ENCODE data around the gene ECE1. TPM values are rescaled to one million over a fixed set of nuclear protein-coding genes. Genes with fewer than 3 reads are reported as not detected.
A peak's percentile ranks its signal among the peaks of the same experiment; 100 is the strongest.
"Not testable (repeated sequence)": the region's sequence is repeated elsewhere in the genome, so short reads cannot be mapped to it uniquely, and the experiment has no call there.

The ECE1 gene
- total and polyA plus RNA-seq, 2 donors = 17.8 to 34.2 TPM

- Histone ChIP-seq H3K27me3 (ENCODE audit: control insufficient read depth in 2 of 2, insufficient read depth in 1 of 2, low read length in 1 of 2) (no peaks in the 10 kb centered on the region), H3K9me3 (ENCODE audit: control insufficient read depth in 2 of 2, insufficient read depth in 1 of 2, low read length in 1 of 2) (no peaks in the 10 kb centered on the region), H3K4me3 (ENCODE audit: low read length in 2 of 2) (no peak overlapping the region), H3K27ac (ENCODE audit: low read depth in 1 of 2, low read length in 1 of 2) (no peak overlapping the region), H3K4me1 (ENCODE audit: control insufficient read depth in 2 of 2, insufficient read depth in 2 of 2, low read length in 2 of 2) (no peaks in the 10 kb centered on the region), H3K36me3 (ENCODE audit: control insufficient read depth in 2 of 2, insufficient read depth in 2 of 2, low read length in 1 of 2) (peaks cover 33 to 46% of the 10 kb centered on the region in 2 donors)
- DNase-seq (ENCODE audit: low read depth in 6 of 9, low spot score in 9 of 9) = no peak
- WGBS = 99% methylated on average over 25 of the region's 25 CpGs
Measured at GRCh38 chr1:21236178-21236577, 54.1 kb downstream of the ECE1 start.

DNA sequence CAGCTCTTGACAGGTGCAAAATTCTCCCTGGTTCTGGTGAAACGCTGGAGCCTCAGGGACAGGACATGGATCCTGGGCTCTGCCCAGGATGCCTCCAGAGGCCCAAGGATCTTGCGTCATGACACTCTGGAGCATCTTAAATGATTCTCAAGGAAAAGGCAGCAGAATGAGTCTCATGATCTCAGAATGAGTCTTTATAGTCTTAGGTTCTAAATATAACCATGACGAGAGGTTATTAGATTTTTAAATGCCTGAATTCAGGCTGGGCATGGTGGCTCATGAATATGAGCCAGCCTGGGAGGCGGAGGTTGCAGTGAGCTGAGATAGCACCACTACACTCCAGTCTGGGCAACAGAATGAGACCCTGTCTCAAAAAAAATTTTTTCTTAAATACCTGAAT is 55.5 kb downstream of the ECE1 start:
- H3K4me3 ChIP-seq (ENCODE audit: low read length in 2 of 2) = no peak overlapping the region
- no peaks in the 10 kb centered on the region for H3K27me3 ChIP-seq (ENCODE audit: control insufficient read depth in 2 of 2, insufficient read depth in 1 of 2, low read length in 1 of 2)
- no peak overlapping the region for H3K27ac ChIP-seq (ENCODE audit: low read depth in 1 of 2, low read length in 1 of 2)
- no peaks in the 10 kb centered on the region for H3K9me3 ChIP-seq (ENCODE audit: control insufficient read depth in 2 of 2, insufficient read depth in 1 of 2, low read length in 1 of 2)
- H3K4me1 ChIP-seq (ENCODE audit: control insufficient read depth in 2 of 2, insufficient read depth in 2 of 2, low read length in 2 of 2) = no peaks in the 10 kb centered on the region
- 97% methylated on average over 4 of the region's 4 CpGs for WGBS
- H3K36me3 ChIP-seq (ENCODE audit: control insufficient read depth in 2 of 2, insufficient read depth in 2 of 2, low read length in 1 of 2) = peaks cover 33 to 46% of the 10 kb centered on the region in 2 donors
- no peak for DNase-seq (ENCODE audit: low read depth in 6 of 9, low spot score in 9 of 9)

DNA sequence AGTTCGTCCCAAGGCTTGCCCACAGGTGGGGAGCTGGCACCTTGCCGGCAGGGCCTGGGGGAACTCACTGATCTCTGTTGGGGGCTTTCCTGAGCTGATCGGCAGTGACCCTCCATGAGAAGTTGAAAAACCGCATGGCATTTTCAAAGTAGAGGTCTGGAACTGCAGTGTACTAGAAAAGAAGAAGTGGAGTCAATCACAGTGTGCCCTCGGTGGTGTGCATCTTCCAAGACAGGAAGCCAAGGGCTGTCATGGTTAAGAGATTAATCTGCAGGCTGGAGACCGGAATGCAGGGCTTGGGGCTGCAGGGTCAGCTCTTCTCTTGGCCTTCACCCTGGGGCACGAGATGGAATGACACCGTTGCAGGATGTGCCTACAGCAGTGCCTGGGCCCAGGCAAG is 56.8 kb downstream of the ECE1 start:
- no peaks in the 10 kb centered on the region for H3K4me1 ChIP-seq (ENCODE audit: control insufficient read depth in 2 of 2, insufficient read depth in 2 of 2, low read length in 2 of 2)
- no peak overlapping the region for H3K4me3 ChIP-seq (ENCODE audit: low read length in 2 of 2)
- peaks cover 33 to 46% of the 10 kb centered on the region in 2 donors for H3K36me3 ChIP-seq (ENCODE audit: control insufficient read depth in 2 of 2, insufficient read depth in 2 of 2, low read length in 1 of 2)
- no peaks in the 10 kb centered on the region for H3K9me3 ChIP-seq (ENCODE audit: control insufficient read depth in 2 of 2, insufficient read depth in 1 of 2, low read length in 1 of 2)
- H3K27me3 ChIP-seq (ENCODE audit: control insufficient read depth in 2 of 2, insufficient read depth in 1 of 2, low read length in 1 of 2) = no peaks in the 10 kb centered on the region
- no peak overlapping the region for H3K27ac ChIP-seq (ENCODE audit: low read depth in 1 of 2, low read length in 1 of 2)
- WGBS = 43% methylated on average over 8 of the region's 8 CpGs
- DNase-seq (ENCODE audit: low read depth in 6 of 9, low spot score in 9 of 9) = no peak

DNA sequence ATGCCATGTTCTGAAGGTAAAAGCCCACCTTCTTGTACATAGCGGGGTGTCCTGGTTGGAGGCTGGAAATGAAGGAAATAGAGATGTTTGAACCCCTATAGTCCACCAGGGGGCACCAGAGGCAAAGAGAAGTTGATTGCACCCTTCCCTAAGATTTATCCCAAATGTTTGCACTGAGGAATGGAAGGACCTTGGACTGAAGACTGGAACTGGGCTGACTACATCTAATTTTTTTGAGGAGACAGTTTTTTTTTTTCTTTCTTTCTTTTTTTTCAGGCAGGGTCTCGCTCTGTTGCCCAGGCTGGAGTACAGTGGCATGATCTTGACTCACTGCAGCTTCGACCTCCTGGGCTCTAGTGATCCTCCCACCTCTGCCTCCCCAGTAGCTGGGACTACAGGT is 58.2 kb downstream of the ECE1 start:
- no peak overlapping the region for H3K27ac ChIP-seq (ENCODE audit: low read depth in 1 of 2, low read length in 1 of 2)
- WGBS = 88% methylated on average over 3 of the region's 3 CpGs
- no peaks in the 10 kb centered on the region for H3K9me3 ChIP-seq (ENCODE audit: control insufficient read depth in 2 of 2, insufficient read depth in 1 of 2, low read length in 1 of 2)
- H3K36me3 ChIP-seq (ENCODE audit: control insufficient read depth in 2 of 2, insufficient read depth in 2 of 2, low read length in 1 of 2) = peaks cover 30 to 40% of the 10 kb centered on the region in 2 donors
- no peaks in the 10 kb centered on the region for H3K4me1 ChIP-seq (ENCODE audit: control insufficient read depth in 2 of 2, insufficient read depth in 2 of 2, low read length in 2 of 2)
- DNase-seq (ENCODE audit: low read depth in 6 of 9, low spot score in 9 of 9) = peak in 6 of 9 donors; percentile 16 to 48 (median 37)
- H3K4me3 ChIP-seq (ENCODE audit: low read length in 2 of 2) = no peak overlapping the region
- H3K27me3 ChIP-seq (ENCODE audit: control insufficient read depth in 2 of 2, insufficient read depth in 1 of 2, low read length in 1 of 2) = no peaks in the 10 kb centered on the region

DNA sequence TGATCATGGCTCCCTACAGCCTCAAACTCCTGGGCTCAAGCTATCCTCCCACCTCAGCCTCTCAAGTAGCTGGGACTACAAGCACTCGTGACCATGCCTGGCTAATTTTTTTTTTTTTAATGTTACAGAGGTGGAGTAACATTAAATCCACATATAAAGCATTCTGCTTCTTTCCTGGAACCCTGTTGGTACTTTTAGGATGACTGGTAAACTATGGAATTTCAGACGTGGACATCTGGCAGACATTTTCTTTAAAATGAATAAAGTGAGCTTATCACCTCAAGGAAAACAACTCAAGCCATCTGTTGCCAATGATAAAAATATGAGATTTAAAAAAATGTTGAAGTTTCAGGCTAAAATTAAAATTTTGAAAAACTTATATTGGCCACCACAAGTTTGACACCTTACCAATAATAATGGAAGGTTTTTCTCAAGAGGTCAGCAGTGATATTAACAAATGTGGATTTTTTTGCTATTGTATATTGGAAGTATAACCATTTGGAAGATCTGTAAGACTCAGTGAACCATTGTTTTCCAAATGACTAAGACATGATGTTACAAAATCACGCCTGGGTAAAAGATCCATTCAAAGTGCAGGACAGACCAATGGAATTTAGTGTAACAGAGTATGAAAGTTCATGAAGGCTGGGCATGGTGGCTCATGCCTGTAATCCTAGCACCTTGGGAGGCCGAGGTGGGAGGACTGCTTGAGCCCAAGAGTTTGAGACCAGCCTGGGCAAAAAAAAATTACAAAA is 60.8 kb downstream of the ECE1 start:
- peaks cover 20 to 29% of the 10 kb centered on the region in 2 donors for H3K36me3 ChIP-seq (ENCODE audit: control insufficient read depth in 2 of 2, insufficient read depth in 2 of 2, low read length in 1 of 2)
- H3K4me3 ChIP-seq (ENCODE audit: low read length in 2 of 2) = no peak overlapping the region
- H3K27ac ChIP-seq (ENCODE audit: low read depth in 1 of 2, low read length in 1 of 2) = no peak overlapping the region
- no peaks in the 10 kb centered on the region for H3K9me3 ChIP-seq (ENCODE audit: control insufficient read depth in 2 of 2, insufficient read depth in 1 of 2, low read length in 1 of 2)
- no peaks in the 10 kb centered on the region for H3K4me1 ChIP-seq (ENCODE audit: control insufficient read depth in 2 of 2, insufficient read depth in 2 of 2, low read length in 2 of 2)
- WGBS = 94% methylated on average over 4 of the region's 4 CpGs
- DNase-seq (ENCODE audit: low read depth in 6 of 9, low spot score in 9 of 9) = no peak
- no peaks in the 10 kb centered on the region for H3K27me3 ChIP-seq (ENCODE audit: control insufficient read depth in 2 of 2, insufficient read depth in 1 of 2, low read length in 1 of 2)

DNA sequence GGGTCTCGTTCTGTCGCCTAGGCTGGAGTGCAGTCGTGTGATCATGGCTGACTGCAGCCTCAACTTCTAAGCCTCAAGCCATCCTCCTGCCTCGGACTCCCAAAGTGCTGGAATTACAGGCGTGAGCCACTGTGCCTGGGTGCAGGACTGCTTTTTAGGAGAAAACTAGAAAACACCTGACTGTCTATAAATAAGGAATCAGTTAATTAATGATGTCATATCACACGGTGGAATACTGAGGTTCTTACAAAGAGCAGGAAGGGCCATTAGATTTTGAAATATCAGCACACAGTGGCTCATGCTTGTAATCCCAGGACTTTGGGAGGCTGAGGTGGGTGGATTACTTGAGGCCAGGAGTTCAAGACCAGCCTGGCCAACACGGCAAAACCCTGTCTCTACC is 62.0 kb downstream of the ECE1 start:
- not testable (repeated sequence) for H3K4me1 ChIP-seq (ENCODE audit: control insufficient read depth in 2 of 2, insufficient read depth in 2 of 2, low read length in 2 of 2); H3K27ac ChIP-seq (ENCODE audit: low read depth in 1 of 2, low read length in 1 of 2); H3K27me3 ChIP-seq (ENCODE audit: control insufficient read depth in 2 of 2, insufficient read depth in 1 of 2, low read length in 1 of 2); H3K4me3 ChIP-seq (ENCODE audit: low read length in 2 of 2); H3K9me3 ChIP-seq (ENCODE audit: control insufficient read depth in 2 of 2, insufficient read depth in 1 of 2, low read length in 1 of 2); DNase-seq (ENCODE audit: low read depth in 6 of 9, low spot score in 9 of 9)
- peaks cover 22 to 24% of the 10 kb centered on the region in 2 donors for H3K36me3 ChIP-seq (ENCODE audit: control insufficient read depth in 2 of 2, insufficient read depth in 2 of 2, low read length in 1 of 2)
- WGBS = 97% methylated on average over 7 of the region's 7 CpGs

DNA sequence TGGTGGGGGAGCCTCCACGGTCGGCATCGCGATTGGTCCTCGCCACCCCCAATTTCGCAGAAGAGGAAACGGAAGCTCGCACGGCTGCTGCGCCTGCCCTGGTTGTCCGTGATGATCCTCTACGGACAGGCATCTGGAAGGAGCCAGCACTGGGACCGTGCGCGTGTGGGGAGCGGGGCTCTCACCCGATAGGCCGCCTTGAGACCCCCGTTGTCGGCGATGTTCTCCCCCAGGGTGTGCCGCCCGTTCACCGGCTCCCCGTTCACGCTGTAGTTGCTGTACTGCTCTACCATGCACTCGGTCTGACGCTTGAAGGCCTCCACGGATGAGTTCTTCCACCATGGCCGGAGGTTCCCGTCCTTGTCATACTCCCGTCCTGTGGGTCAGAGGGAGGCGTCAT is 65.2 kb downstream of the ECE1 start:
- DNase-seq (ENCODE audit: low read depth in 6 of 9, low spot score in 9 of 9) = no peak
- Histone ChIP-seq H3K9me3 (ENCODE audit: control insufficient read depth in 2 of 2, insufficient read depth in 1 of 2, low read length in 1 of 2) (no peaks in the 10 kb centered on the region), H3K27ac (ENCODE audit: low read depth in 1 of 2, low read length in 1 of 2) (no peak overlapping the region), H3K27me3 (ENCODE audit: control insufficient read depth in 2 of 2, insufficient read depth in 1 of 2, low read length in 1 of 2) (no peaks in the 10 kb centered on the region), H3K36me3 (ENCODE audit: control insufficient read depth in 2 of 2, insufficient read depth in 2 of 2, low read length in 1 of 2) (peaks cover 32 to 35% of the 10 kb centered on the region in 2 donors), H3K4me1 (ENCODE audit: control insufficient read depth in 2 of 2, insufficient read depth in 2 of 2, low read length in 2 of 2) (no peaks in the 10 kb centered on the region), H3K4me3 (ENCODE audit: low read length in 2 of 2) (no peak overlapping the region)
- 98% methylated on average over 33 of the region's 33 CpGs for WGBS

- H3K27me3 ChIP-seq (ENCODE audit: control insufficient read depth in 2 of 2, insufficient read depth in 1 of 2, low read length in 1 of 2) = no peaks in the 10 kb centered on the region
- no peaks in the 10 kb centered on the region for H3K4me1 ChIP-seq (ENCODE audit: control insufficient read depth in 2 of 2, insufficient read depth in 2 of 2, low read length in 2 of 2)
- 84% methylated on average over 7 of the region's 7 CpGs for WGBS
- no peak for DNase-seq (ENCODE audit: low read depth in 6 of 9, low spot score in 9 of 9)
- no peak overlapping the region for H3K27ac ChIP-seq (ENCODE audit: low read depth in 1 of 2, low read length in 1 of 2)
- no peak overlapping the region for H3K4me3 ChIP-seq (ENCODE audit: low read length in 2 of 2)
- H3K36me3 ChIP-seq (ENCODE audit: control insufficient read depth in 2 of 2, insufficient read depth in 2 of 2, low read length in 1 of 2) = peaks cover 27 to 39% of the 10 kb centered on the region in 2 donors
- H3K9me3 ChIP-seq (ENCODE audit: control insufficient read depth in 2 of 2, insufficient read depth in 1 of 2, low read length in 1 of 2) = no peaks in the 10 kb centered on the region
Measured at GRCh38 chr1:21220815-21221214, 69.4 kb downstream of the ECE1 start.

- H3K36me3 ChIP-seq (ENCODE audit: control insufficient read depth in 2 of 2, insufficient read depth in 2 of 2, low read length in 1 of 2) = peaks cover 22 to 31% of the 10 kb centered on the region in 2 donors
- H3K27me3 ChIP-seq (ENCODE audit: control insufficient read depth in 2 of 2, insufficient read depth in 1 of 2, low read length in 1 of 2) = no peaks in the 10 kb centered on the region
- H3K4me3 ChIP-seq (ENCODE audit: low read length in 2 of 2) = no peak overlapping the region
- H3K4me1 ChIP-seq (ENCODE audit: control insufficient read depth in 2 of 2, insufficient read depth in 2 of 2, low read length in 2 of 2) = no peaks in the 10 kb centered on the region
- H3K9me3 ChIP-seq (ENCODE audit: control insufficient read depth in 2 of 2, insufficient read depth in 1 of 2, low read length in 1 of 2) = no peaks in the 10 kb centered on the region
- no peak overlapping the region for H3K27ac ChIP-seq (ENCODE audit: low read depth in 1 of 2, low read length in 1 of 2)
- DNase-seq (ENCODE audit: low read depth in 6 of 9, low spot score in 9 of 9) = no peak
- WGBS = 97% methylated on average over 21 of the region's 21 CpGs
Measured at GRCh38 chr1:21219674-21220073, 70.6 kb downstream of the ECE1 start.

Measured in thymus (tissue), 11 donors.